Hepatocyte (in vitro differentiated cells): Measurements from ENCODE around the gene ATP5PD. TPM values are rescaled to one million over a fixed set of nuclear protein-coding genes. Genes with fewer than 3 reads are reported as not detected.

ENCODE experiments used
- DNase-seq: peaks from one replicate; pipeline ENCODE4 v3.0.0-alpha.2; 2016; ENCODE audit warnings: low spot score
- H2AFZ ChIP-seq: fragments of 200-600 bp; sonication (generic); 2 replicates; pipeline ENCODE4 v1.6.0; 2016; ENCODE audit warnings: antibody characterized with exemption, mild to moderate bottlenecking
- H3K27ac ChIP-seq: fragments of 200-600 bp; sonication (generic); 2 replicates; pipeline ENCODE4 v1.5.1; 2016; ENCODE audit warnings: mild to moderate bottlenecking
- H3K27me3 ChIP-seq: fragments of 200-600 bp; sonication (generic); 2 replicates; pipeline ENCODE4 v1.6.1; 2016
- H3K36me3 ChIP-seq: fragments of 200-600 bp; sonication (generic); replicated peaks from 2 replicates; pipeline ENCODE4 v1.5.1; 2016; ENCODE audit warnings: low read depth; ENCODE audit not compliant: insufficient read depth
- H3K4me1 ChIP-seq: fragments of 200-600 bp; sonication (generic); 2 replicates; pipeline ENCODE4 v1.5.1; 2016; ENCODE audit warnings: mild to moderate bottlenecking, moderate library complexity; ENCODE audit not compliant: insufficient read depth
- H3K4me2 ChIP-seq: fragments of 200-600 bp; sonication (generic); 2 replicates; pipeline ENCODE4 v1.6.0; 2016
- H3K4me3 ChIP-seq: fragments of 200-600 bp; sonication (generic); 2 replicates; pipeline ENCODE4 v1.5.1; 2016; ENCODE audit warnings: mild to moderate bottlenecking
- H3K79me2 ChIP-seq: fragments of 200-600 bp; sonication (generic); 2 replicates; pipeline ENCODE4 v1.6.0; 2017; ENCODE audit warnings: mild to moderate bottlenecking
- H3K9me2 ChIP-seq: fragments of 200-600 bp; sonication (generic); replicated peaks from 2 replicates; pipeline ENCODE4 v1.6.0; 2017; ENCODE audit warnings: mild to moderate bottlenecking; ENCODE audit not compliant: insufficient read depth
- H3K9me3 ChIP-seq: fragments of 200-600 bp; sonication (generic); 2 replicates; pipeline ENCODE4 v1.5.1; 2016; ENCODE audit warnings: low read depth, mild to moderate bottlenecking
- H4K20me1 ChIP-seq: fragments of 200-600 bp; sonication (generic); 2 replicates; pipeline ENCODE4 v1.6.0; 2016; ENCODE audit warnings: mild to moderate bottlenecking; ENCODE audit not compliant: insufficient read depth, poor library complexity, severe bottlenecking
- EZH2 ChIP-seq: fragments of 200-600 bp; sonication (generic); IDR thresholded peaks from 2 replicates; pipeline ENCODE4 v1.6.1; 2016; ENCODE audit warnings: antibody characterized with exemption, mild to moderate bottlenecking, borderline replicate concordance
- EZH2phosphoT487 ChIP-seq: fragments of 200-600 bp; sonication (generic); IDR thresholded peaks from one replicate; pipeline ENCODE4 v1.6.1; 2018; ENCODE audit warnings: antibody characterized with exemption, mild to moderate bottlenecking, low read depth, moderate library complexity; ENCODE audit not compliant: unreplicated experiment, severe bottlenecking
- WGBS: methylation state at CpG from one replicate; pipeline ENCODE4 v1.1.6; 2016; ENCODE audit warnings: low lambda C conversion rate; ENCODE audit errors: missing lambda C conversion rate; 5-methylcytosine and 5-hydroxymethylcytosine counted together
- polyA plus RNA-seq: library from polyadenylated mRNA; unstranded; fragments of >200 nt; fragmentation: Nextera tagmentation; extraction: Ambion mirVana; gene quantifications from 2 replicates; pipeline ENCODE4 v1.2.1, GENCODE V29; 2016
- total RNA-seq: library from RNA; depleted of rRNA; stranded (reverse); fragments of >200 nt; gene quantifications from 2 replicates; pipeline ENCODE4 v1.2.3, GENCODE V29; 2014
- TF ChIP-seq, protein P1 (sequence below): fragments of 200-600 bp; sonication (generic); IDR thresholded peaks from 2 replicates; pipeline ENCODE4 v1.5.1; 2016; ENCODE audit warnings: antibody characterized with exemption, mild to moderate bottlenecking; ENCODE audit not compliant: poor library complexity

The ATP5PD gene
- total and polyA plus RNA-seq, 2 experiments from 2014 or later = 296 to 332 TPM

DNA sequence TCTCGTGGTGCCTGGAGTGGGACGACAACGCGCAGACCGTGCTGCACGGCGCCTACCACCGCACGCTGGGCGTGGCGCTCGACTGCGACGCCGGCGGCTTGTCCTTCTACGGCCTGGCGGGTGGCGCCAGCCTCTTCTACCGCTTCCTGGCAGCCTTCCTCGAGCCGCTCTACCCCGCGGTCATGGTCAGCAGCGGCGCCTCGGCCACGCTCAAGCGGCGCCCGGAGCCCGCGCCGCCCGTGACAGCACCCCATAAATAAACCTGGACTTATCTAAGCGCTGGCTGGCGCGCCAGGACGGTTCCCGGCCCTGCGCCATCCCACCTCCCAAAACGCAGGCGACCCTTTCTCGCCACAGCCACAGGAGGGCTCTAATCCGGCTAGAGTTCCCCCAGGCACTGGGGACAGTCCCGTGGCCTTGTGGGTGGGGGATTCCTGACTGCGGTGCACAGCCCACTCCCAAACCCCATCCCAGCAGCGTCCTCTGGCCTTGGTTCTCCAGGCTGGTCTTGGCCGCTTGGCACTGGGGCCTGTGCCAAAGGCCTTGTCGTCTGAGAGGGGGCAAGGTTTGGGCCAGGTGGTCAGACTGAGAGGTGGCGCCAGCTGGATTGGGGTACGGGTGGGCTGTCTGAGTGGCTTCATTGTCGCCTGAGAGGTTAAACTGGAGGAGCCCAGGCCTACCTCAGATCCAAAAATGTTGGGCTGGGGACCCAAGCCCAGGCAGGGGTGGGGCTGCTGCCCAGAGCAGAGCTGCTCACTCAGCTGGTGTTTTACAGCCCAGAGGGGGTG is 30.9 kb upstream of the ATP5PD start:
- Histone ChIP-seq H3K9me2 (no peaks in the 10 kb centered on the region), H3K4me3 (no peak overlapping the region), H3K27ac (peak overlapping the region; percentile 89), H3K36me3 (no peaks in the 10 kb centered on the region), H3K4me2 (peak overlapping the region; percentile 65), H4K20me1 (no peaks in the 10 kb centered on the region), H3K27me3 (no peaks in the 10 kb centered on the region), H3K4me1 (peaks cover 27% of the 10 kb centered on the region), H3K79me2 (no peaks in the 10 kb centered on the region), H3K9me3 (no peaks in the 10 kb centered on the region), H2AFZ (no peak overlapping the region)
- 75% methylated on average over 42 of the region's 53 CpGs for WGBS
- DNase-seq = peak; percentile 54
- no peak for TF ChIP-seq EZH2

- Histone ChIP-seq H2AFZ (no peak overlapping the region), H3K4me2 (peak overlapping the region; percentile 65), H3K9me2 (no peaks in the 10 kb centered on the region), H3K4me1 (peaks cover 27% of the 10 kb centered on the region), H4K20me1 (no peaks in the 10 kb centered on the region), H3K9me3 (no peaks in the 10 kb centered on the region), H3K27me3 (no peaks in the 10 kb centered on the region), H3K27ac (no peak overlapping the region), H3K4me3 (no peak overlapping the region), H3K36me3 (no peaks in the 10 kb centered on the region), H3K79me2 (no peaks in the 10 kb centered on the region)
- no peak for TF ChIP-seq EZH2phosphoT487
- TF ChIP-seq EZH2 = no peak
- TF ChIP-seq, protein P1, sequence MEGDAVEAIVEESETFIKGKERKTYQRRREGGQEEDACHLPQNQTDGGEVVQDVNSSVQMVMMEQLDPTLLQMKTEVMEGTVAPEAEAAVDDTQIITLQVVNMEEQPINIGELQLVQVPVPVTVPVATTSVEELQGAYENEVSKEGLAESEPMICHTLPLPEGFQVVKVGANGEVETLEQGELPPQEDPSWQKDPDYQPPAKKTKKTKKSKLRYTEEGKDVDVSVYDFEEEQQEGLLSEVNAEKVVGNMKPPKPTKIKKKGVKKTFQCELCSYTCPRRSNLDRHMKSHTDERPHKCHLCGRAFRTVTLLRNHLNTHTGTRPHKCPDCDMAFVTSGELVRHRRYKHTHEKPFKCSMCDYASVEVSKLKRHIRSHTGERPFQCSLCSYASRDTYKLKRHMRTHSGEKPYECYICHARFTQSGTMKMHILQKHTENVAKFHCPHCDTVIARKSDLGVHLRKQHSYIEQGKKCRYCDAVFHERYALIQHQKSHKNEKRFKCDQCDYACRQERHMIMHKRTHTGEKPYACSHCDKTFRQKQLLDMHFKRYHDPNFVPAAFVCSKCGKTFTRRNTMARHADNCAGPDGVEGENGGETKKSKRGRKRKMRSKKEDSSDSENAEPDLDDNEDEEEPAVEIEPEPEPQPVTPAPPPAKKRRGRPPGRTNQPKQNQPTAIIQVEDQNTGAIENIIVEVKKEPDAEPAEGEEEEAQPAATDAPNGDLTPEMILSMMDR = no peak
- peak; percentile 48 for DNase-seq
- WGBS = 64% methylated on average over 26 of the region's 30 CpGs
Observed at GRCh38 chr17:75077072-75077495, 30.3 kb upstream of the ATP5PD start.

DNA sequence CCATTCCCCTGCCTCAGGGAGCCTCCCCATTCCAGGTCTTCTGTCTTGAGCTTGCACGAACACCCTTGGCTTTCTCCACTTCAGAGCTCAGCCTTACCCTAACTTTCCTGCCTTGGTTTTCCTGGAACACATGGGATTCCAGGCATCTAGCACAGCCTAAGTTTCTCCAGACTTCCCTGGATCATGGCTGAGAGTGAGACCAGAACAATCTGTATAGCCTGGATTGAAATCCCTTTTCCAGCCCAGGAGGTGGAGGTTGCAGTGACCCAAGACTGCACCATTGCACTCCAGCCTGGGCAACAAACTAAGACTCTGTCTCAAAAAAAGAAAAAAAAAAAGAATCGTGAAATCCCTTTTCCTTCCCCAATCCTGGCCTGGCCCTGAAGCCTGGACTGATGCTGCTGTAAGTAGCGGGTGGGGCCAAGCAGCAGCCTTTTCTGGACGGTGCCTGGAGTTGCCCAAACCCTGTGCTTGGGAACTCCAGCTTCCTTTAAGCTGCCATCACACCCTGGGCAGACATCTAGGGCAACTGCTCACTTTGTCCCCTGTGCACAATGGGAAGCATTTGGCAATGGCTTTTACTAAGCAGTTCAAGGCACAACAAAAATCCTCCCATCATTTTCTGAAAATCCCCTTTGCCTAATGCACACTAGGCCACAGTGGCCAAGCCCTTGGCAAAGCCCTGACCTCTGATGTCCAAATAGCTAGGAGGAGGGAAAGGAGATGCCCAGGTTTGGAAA is 29.0 kb upstream of the ATP5PD start:
- no peaks in the 10 kb centered on the region for H3K9me3 ChIP-seq
- H3K36me3 ChIP-seq = no peaks in the 10 kb centered on the region
- no peak overlapping the region for H3K4me2 ChIP-seq
- H3K27ac ChIP-seq = no peak overlapping the region
- no peak for TF ChIP-seq EZH2
- TF ChIP-seq EZH2phosphoT487 = no peak
- TF ChIP-seq, protein P1 = no peak
- WGBS = 71% methylated on average over 4 of the region's 4 CpGs
- H3K79me2 ChIP-seq = no peaks in the 10 kb centered on the region
- no peak overlapping the region for H2AFZ ChIP-seq
- H3K27me3 ChIP-seq = no peaks in the 10 kb centered on the region
- H4K20me1 ChIP-seq = no peaks in the 10 kb centered on the region
- H3K9me2 ChIP-seq = no peaks in the 10 kb centered on the region
- H3K4me3 ChIP-seq = no peak overlapping the region
- DNase-seq = no peak
- peaks cover 27% of the 10 kb centered on the region for H3K4me1 ChIP-seq

DNA sequence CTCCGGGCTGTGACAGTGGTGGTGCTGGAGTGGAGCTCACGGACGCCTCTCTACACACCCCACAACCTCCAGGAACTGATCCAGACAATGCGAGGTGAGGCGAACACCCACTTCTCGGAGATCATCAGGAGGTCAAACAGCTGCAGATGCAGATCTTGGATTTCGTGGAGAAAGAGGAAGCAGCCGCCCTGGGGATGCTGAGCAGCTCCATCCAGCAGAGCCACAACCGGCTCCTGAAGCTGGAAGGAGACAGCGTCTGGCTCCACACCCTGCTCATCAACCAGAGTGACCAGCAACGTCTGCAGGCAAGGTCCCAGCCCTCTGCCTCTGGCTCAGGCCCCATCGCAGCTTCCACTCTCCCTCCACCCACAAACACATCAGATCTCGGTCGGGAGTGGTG is 27.8 kb upstream of the ATP5PD start:
- 87% methylated on average over 14 of the region's 14 CpGs for WGBS
- H3K4me1 ChIP-seq = peaks cover 27% of the 10 kb centered on the region
- no peaks in the 10 kb centered on the region for H3K36me3 ChIP-seq
- H4K20me1 ChIP-seq = no peaks in the 10 kb centered on the region
- H3K27me3 ChIP-seq = no peaks in the 10 kb centered on the region
- no peaks in the 10 kb centered on the region for H3K79me2 ChIP-seq
- no peak overlapping the region for H3K4me2 ChIP-seq
- no peak overlapping the region for H3K4me3 ChIP-seq
- no peak for DNase-seq
- no peak for TF ChIP-seq EZH2phosphoT487
- no peak for TF ChIP-seq EZH2
- TF ChIP-seq, protein P1 = no peak
- no peak overlapping the region for H3K27ac ChIP-seq
- no peak overlapping the region for H2AFZ ChIP-seq
- no peaks in the 10 kb centered on the region for H3K9me2 ChIP-seq
- H3K9me3 ChIP-seq = no peaks in the 10 kb centered on the region
